Stimulated activated effector memory CD8-positive, alpha-beta T cell treated with anti-CD3 and anti-CD28 coated beads, Interleukin-12 subunit alpha, Interleukin-12 subunit beta, amount 100 ng/mL, for 72 hours (primary cell): Measurements from ENCODE around the gene SP140.

ENCODE experiments used
- ATAC-seq: fragments of 150-1000 bp; cut with Tn5 transposase; 2 replicates; pipeline ENCODE4 v1.10.0; 2021
- DNase-seq, 2 donors: peaks; one replicate each; pipeline ENCODE4 v3.0.0; 2021 to 2022; ENCODE audit warnings: low spot score in 2 of 2
- H3K27ac Mint-ChIP-seq: one replicate; pipeline ENCODE4 v1.8.0; 2022; ENCODE audit warnings: mild to moderate bottlenecking, mixed read lengths
- H3K36me3 Mint-ChIP-seq: one replicate; pipeline ENCODE4 v1.8.0; 2022; ENCODE audit warnings: mild to moderate bottlenecking, mixed read lengths
- H3K4me1 Mint-ChIP-seq: one replicate; pipeline ENCODE4 v1.8.0; 2022; ENCODE audit warnings: mixed read lengths
- H3K4me3 Mint-ChIP-seq: one replicate; pipeline ENCODE4 v1.8.0; 2022; ENCODE audit warnings: mild to moderate bottlenecking, mixed read lengths
- H3K9me3 Mint-ChIP-seq: one replicate; pipeline ENCODE4 v1.8.0; 2022; ENCODE audit warnings: mixed read lengths

The SP140 gene

GRCh38 chr2:230346465-230346864 is 120.9 kb downstream of the SP140 start:
- no peak for DNase-seq
- peaks cover 47% of the 10 kb centered on the region for H3K36me3 Mint-ChIP-seq
- H3K4me1 Mint-ChIP-seq, result peaks cover 81% of the 10 kb centered on the region
- ATAC-seq, result no peak
- H3K27ac Mint-ChIP-seq, result peak overlapping the region; percentile 89
- no peak overlapping the region for H3K4me3 Mint-ChIP-seq
- H3K9me3 Mint-ChIP-seq, result peaks cover 18% of the 10 kb centered on the region

GRCh38 chr2:230346921-230347533 is 121.5 kb downstream of the SP140 start:
- Mint-ChIP-seq H3K4me3 (no peak overlapping the region), H3K27ac (peak overlapping the region; percentile 89), H3K4me1 (peaks cover 81% of the 10 kb centered on the region), H3K36me3 (peaks cover 51% of the 10 kb centered on the region), H3K9me3 (peaks cover 18% of the 10 kb centered on the region)
- DNase-seq (no peak), ATAC-seq (peak; percentile 75)

- Mint-ChIP-seq H3K9me3 (peaks cover 17% of the 10 kb centered on the region), H3K4me1 (peaks cover 73% of the 10 kb centered on the region), H3K4me3 (peak overlapping the region; percentile 57), H3K36me3 (peaks cover 46% of the 10 kb centered on the region), H3K27ac (peak overlapping the region; percentile 89)
- DNase-seq, result peak in 1 of 2 donors; percentile 75
- ATAC-seq, result peak; percentile 68
Observed at GRCh38 chr2:230347659-230348305, 122.2 kb downstream of the SP140 start.

GRCh38 chr2:230348787-230349186 is 123.3 kb downstream of the SP140 start:
- peaks cover 45% of the 10 kb centered on the region for H3K36me3 Mint-ChIP-seq
- peaks cover 64% of the 10 kb centered on the region for H3K4me1 Mint-ChIP-seq
- H3K27ac Mint-ChIP-seq, result peak overlapping the region; percentile 89
- DNase-seq, result no peak
- peak; percentile 56 for ATAC-seq
- peak overlapping the region; percentile 57 for H3K4me3 Mint-ChIP-seq
- peaks cover 12% of the 10 kb centered on the region for H3K9me3 Mint-ChIP-seq

- Mint-ChIP-seq H3K27ac (no peak overlapping the region), H3K9me3 (no peaks in the 10 kb centered on the region), H3K36me3 (peaks cover 46% of the 10 kb centered on the region), H3K4me3 (no peak overlapping the region), H3K4me1 (peaks cover 18% of the 10 kb centered on the region)
- no peak for DNase-seq
- no peak for ATAC-seq
Observed at GRCh38 chr2:230356084-230356483, 130.5 kb downstream of the SP140 start.

- Mint-ChIP-seq H3K4me1 (peaks cover 36% of the 10 kb centered on the region), H3K36me3 (peaks cover 56% of the 10 kb centered on the region), H3K9me3 (no peaks in the 10 kb centered on the region), H3K4me3 (no peak overlapping the region), H3K27ac (no peak overlapping the region)
- DNase-seq (no peak), ATAC-seq (peak; percentile 56)
Observed at GRCh38 chr2:230358305-230358704, 132.8 kb downstream of the SP140 start.

GRCh38 chr2:230360028-230360427 is 134.5 kb downstream of the SP140 start:
- H3K9me3 Mint-ChIP-seq, result no peaks in the 10 kb centered on the region
- no peak overlapping the region for H3K4me3 Mint-ChIP-seq
- DNase-seq (no peak), ATAC-seq (no peak)
- peaks cover 65% of the 10 kb centered on the region for H3K36me3 Mint-ChIP-seq
- H3K27ac Mint-ChIP-seq, result no peak overlapping the region
- H3K4me1 Mint-ChIP-seq, result peaks cover 24% of the 10 kb centered on the region

GRCh38 chr2:230362030-230362691 is 136.6 kb downstream of the SP140 start:
- Mint-ChIP-seq H3K27ac (peak overlapping the region; percentile 2), H3K4me3 (no peak overlapping the region), H3K9me3 (no peaks in the 10 kb centered on the region), H3K36me3 (peaks cover 72% of the 10 kb centered on the region), H3K4me1 (peaks cover 31% of the 10 kb centered on the region)
- ATAC-seq (no peak), DNase-seq (no peak)
